Raji (cell line): ENCODE results near the gene ALG1L2.

Experiments
- POLR2A ChIP-seq: IDR thresholded peaks from 2 replicates; pipeline ENCODE4 v1.6.1; 2011; ENCODE audit warnings: low read depth, low read length, control low read depth; ENCODE audit not compliant: insufficient read depth

ALG1L2 gene

GRCh38 chr3:130081351-130081881 is at the start of gene ALG1L2:
Gene ALG1L2, plus strand, starts transcription at chr3:130081831. Its CDS starts 186 bp downstream, at chr3:130082017.
- TF ChIP-seq POLR2A: no peak

GRCh38 chr3:130044370-130044769 is 37.3 kb upstream of the ALG1L2 start:
- TF ChIP-seq POLR2A: no peak

- no peak for TF ChIP-seq POLR2A
These were observed 32.9 kb upstream of the ALG1L2 start for GRCh38 chr3:130048726-130049125.

GRCh38 chr3:130073582-130073981 is 8.0 kb upstream of the ALG1L2 start:
- TF ChIP-seq POLR2A: no peak

- no peak for TF ChIP-seq POLR2A
These were observed 4.0 kb upstream of the ALG1L2 start for GRCh38 chr3:130077636-130078035.

GRCh38 chr3:130084436-130084980 is 2.9 kb downstream of the ALG1L2 start:
- no peak for TF ChIP-seq POLR2A

- no peak for TF ChIP-seq POLR2A
These were observed 4.2 kb downstream of the ALG1L2 start for GRCh38 chr3:130085881-130086280.

GRCh38 chr3:130088061-130088460 is 6.4 kb downstream of the ALG1L2 start:
- TF ChIP-seq POLR2A: no peak

- TF ChIP-seq POLR2A: no peak
These were observed 10.3 kb downstream of the ALG1L2 start for GRCh38 chr3:130091958-130092357.

- TF ChIP-seq POLR2A: no peak
These were observed 12.2 kb downstream of the ALG1L2 start for GRCh38 chr3:130093741-130094391.

GRCh38 chr3:130111185-130111864 is 29.7 kb downstream of the ALG1L2 start:
- peak; percentile 62; the same call in 1 of the 2 replicates for TF ChIP-seq POLR2A

- peak; percentile 60 for TF ChIP-seq POLR2A
These were observed 30.5 kb downstream of the ALG1L2 start for GRCh38 chr3:130111865-130112747.

GRCh38 chr3:130117933-130118332 is 36.3 kb downstream of the ALG1L2 start:
- TF ChIP-seq POLR2A: no peak
